HUES48 (cell line): Measurements from ENCODE around the gene KCNH6.

ENCODE experiments used
- H3K27ac ChIP-seq: one replicate; pipeline ENCODE4 v1.7.0; 2013; ENCODE audit warnings: low read depth, low read length, inconsistent platforms
- H3K27me3 ChIP-seq: 2 replicates; pipeline ENCODE4 v1.6.1; 2013; ENCODE audit warnings: mild to moderate bottlenecking, low read length; ENCODE audit not compliant: control insufficient read depth, insufficient read depth
- H3K36me3 ChIP-seq: 2 replicates; pipeline ENCODE4 v1.6.1; 2013; ENCODE audit warnings: low read length; ENCODE audit not compliant: control insufficient read depth, insufficient read depth
- H3K4me1 ChIP-seq: 2 replicates; pipeline ENCODE4 v1.6.1; 2013; ENCODE audit warnings: mild to moderate bottlenecking, low read length; ENCODE audit not compliant: control insufficient read depth, insufficient read depth
- H3K4me3 ChIP-seq: 2 replicates; pipeline ENCODE4 v1.5.1; 2013; ENCODE audit warnings: mild to moderate bottlenecking, low read depth, low read length
- H3K9ac ChIP-seq: 2 replicates; pipeline ENCODE4 v1.6.1; 2013; ENCODE audit warnings: mild to moderate bottlenecking, low read depth, low read length, moderate library complexity
- H3K9me3 ChIP-seq: 2 replicates; pipeline ENCODE4 v1.6.1; 2013; ENCODE audit warnings: low read length; ENCODE audit not compliant: control insufficient read depth, insufficient read depth

Gene KCNH6

DNA sequence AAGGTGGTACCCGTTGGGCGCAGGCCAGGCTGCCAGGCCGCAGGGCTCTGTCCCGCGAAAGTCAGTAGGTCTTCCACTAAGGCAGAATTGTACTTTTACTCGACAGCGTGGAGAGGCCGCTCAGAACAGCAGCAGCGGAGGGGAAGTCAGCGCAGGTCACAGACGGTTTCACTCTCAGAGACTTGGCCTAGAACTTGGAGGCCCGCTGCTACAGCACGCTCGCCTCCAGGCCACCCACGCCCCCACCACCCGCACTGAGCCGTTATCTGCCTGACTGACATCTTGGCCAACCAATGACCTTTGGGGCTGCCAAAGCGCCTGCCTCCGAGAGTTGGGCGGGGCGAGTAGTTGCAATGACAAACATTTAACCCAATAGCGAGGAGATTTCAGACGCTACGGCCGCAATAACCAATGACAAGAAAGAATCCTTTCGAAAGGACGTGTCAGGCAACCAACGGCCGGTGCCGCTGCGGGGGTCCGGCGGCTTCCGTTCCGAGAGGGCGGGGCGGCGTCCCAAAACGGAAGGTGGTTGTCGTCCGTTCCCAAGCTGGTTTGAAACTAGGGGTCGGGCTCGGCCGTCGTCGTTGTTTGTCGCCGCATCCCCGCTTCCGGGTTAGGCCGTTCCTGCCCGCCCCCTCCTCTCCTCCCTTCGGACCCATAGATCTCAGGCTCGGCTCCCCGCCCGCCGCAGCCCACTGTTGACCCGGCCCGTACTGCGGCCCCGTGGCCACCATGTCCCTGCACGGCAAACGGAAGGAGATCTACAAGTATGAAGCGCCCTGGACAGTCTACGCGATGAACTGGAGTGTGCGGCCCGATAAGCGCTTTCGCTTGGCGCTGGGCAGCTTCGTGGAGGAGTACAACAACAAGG, 27.0 kb downstream of the KCNH6 start, which contains the start of gene DCAF7:
Gene DCAF7, plus strand, starts transcription at position 532 of the 871 bp plus-strand sequence. Its CDS starts 201 bp downstream, at position 733.
- Histone ChIP-seq H3K9ac (peak within 1 kb of the TSS; percentile 65), H3K4me3 (peak within 1 kb of the TSS; percentile 90), H3K27me3 (no peaks in the 10 kb centered on the region), H3K27ac (peak within 1 kb of the TSS; percentile 96), H3K9me3 (no peaks in the 10 kb centered on the region), H3K4me1 (peaks cover 14% of the 10 kb centered on the region), H3K36me3 (no peaks in the 10 kb centered on the region)

DNA sequence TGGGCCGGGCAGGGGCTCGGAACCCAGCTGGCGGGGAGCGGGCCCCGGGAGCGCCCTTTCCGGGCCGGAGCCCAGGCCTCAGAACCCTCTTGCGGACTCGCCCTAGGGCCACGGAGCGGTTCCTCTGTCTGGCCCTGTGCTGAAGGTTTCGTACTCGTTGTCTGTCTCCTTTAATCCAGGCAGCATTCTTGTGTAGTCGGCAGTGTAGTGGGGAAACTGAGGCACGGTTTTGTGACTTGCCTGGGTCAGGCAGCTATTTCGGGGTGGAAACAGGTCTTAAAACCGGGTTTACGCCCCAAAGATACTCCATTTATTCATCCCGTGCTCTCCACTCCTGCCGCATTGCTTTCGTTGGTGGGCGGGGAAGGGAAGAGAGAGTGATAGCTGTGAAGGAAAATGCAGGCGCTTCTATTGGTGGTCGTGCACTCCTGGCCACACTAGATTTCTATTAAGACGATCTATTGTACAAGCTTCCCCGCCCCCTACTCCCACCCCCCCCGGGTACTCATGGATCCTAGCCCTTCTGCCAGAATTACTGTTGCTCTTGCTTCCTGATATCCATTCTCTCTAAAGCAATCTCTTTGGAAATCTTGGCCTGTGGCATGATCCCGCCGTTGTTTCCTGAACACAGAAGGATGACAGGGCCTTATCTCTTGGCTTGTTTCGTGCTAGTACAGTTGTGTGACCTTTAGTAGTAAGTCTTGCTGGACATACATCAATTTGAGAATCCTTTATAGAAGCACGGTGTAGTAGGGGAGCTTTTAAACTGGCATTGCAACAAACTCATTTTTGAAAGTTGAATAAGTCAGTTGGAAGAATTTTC, 27.9 kb downstream of the KCNH6 start:
- Histone ChIP-seq H3K27me3 (no peaks in the 10 kb centered on the region), H3K27ac (peak overlapping the region; percentile 96), H3K9me3 (no peaks in the 10 kb centered on the region), H3K4me1 (peaks cover 14% of the 10 kb centered on the region), H3K9ac (peak overlapping the region; percentile 65), H3K36me3 (no peaks in the 10 kb centered on the region; the same call in 1 of the 2 replicates), H3K4me3 (peak overlapping the region; percentile 82)

DNA sequence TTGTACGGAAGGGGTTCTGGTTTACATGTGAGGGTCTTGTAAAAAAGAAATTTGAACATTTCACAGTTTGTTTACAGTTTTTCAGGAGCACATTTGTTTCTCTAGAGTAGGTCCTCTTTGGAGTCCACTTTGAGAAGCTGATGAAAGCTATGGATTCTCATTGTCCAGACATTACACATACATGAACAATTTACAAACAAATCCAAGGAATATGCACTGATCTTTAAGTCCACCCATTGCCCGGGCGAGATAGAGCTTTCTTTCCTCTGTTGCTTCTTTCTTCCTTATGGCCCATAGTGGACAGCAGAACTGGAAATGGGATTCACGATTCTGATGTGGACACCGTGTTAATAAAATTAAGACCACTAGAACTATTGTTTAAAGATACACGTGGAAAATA, 29.1 kb downstream of the KCNH6 start:
- H3K36me3 ChIP-seq, result no peaks in the 10 kb centered on the region; the same call in 1 of the 2 replicates
- peak overlapping the region; percentile 46 for H3K4me3 ChIP-seq
- H3K9ac ChIP-seq, result no peak overlapping the region
- H3K27ac ChIP-seq, result no peak overlapping the region
- peaks cover 14% of the 10 kb centered on the region for H3K4me1 ChIP-seq
- H3K27me3 ChIP-seq, result no peaks in the 10 kb centered on the region
- H3K9me3 ChIP-seq, result no peaks in the 10 kb centered on the region

DNA sequence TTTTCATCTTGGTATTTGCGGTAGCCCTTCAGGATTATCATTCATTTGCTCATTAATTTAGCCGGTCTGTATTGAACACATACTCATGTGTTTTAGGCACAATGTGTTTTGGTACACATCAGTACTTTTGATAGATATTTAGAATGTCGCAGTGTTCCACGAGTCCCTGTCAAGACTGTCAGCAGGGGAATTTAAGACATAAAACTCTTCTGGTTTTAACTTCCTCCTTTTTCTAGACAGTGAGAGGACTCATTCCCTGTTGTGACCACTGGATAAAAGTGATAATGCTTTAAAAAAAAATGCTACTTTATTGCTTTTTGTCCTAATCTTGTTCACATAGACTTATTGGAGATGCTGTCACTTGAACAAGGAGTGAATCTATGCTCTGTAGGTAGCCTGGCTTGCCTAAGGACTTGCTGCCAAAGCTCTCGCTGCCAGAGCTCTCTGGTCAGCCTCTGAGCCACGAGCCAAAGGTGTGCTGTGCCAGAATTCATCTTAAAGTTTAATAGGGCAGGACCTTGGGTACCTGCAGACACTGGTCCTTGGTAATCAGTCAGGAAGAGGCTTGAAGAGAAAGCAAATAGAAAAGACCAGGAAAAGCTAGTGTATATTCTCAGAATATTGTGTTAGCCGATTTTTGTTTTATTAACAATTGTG, 32.5 kb downstream of the KCNH6 start:
- peaks cover 9% of the 10 kb centered on the region for H3K4me1 ChIP-seq
- no peaks in the 10 kb centered on the region for H3K9me3 ChIP-seq
- no peak overlapping the region for H3K9ac ChIP-seq
- no peak overlapping the region for H3K4me3 ChIP-seq
- no peaks in the 10 kb centered on the region for H3K27me3 ChIP-seq
- no peaks in the 10 kb centered on the region; the same call in 1 of the 2 replicates for H3K36me3 ChIP-seq
- H3K27ac ChIP-seq, result no peak overlapping the region

DNA sequence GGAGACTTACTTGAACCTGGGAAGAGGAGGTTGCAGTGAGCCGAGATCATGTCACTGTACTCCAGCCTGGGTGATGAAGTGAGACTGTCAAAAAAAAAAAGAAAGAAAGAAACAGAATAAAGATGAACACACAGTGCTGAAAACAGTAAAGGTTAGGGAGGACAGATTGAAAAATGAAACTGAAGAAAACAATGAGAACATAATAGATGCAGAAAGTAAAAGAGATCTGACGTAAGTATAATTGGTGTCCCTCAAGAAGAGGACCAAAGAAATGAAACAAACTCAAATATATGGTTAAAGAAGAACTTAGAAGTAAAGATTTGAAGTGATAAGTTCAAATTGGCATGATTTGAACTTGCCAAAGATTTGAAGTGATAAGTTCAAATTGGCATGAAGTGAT, 34.3 kb downstream of the KCNH6 start:
- H3K9ac ChIP-seq, result no peak overlapping the region
- H3K27ac ChIP-seq, result no peak overlapping the region
- no peaks in the 10 kb centered on the region; the same call in 1 of the 2 replicates for H3K36me3 ChIP-seq
- peaks cover 4% of the 10 kb centered on the region for H3K4me1 ChIP-seq
- H3K27me3 ChIP-seq, result no peaks in the 10 kb centered on the region
- H3K4me3 ChIP-seq, result no peak overlapping the region
- no peaks in the 10 kb centered on the region for H3K9me3 ChIP-seq

DNA sequence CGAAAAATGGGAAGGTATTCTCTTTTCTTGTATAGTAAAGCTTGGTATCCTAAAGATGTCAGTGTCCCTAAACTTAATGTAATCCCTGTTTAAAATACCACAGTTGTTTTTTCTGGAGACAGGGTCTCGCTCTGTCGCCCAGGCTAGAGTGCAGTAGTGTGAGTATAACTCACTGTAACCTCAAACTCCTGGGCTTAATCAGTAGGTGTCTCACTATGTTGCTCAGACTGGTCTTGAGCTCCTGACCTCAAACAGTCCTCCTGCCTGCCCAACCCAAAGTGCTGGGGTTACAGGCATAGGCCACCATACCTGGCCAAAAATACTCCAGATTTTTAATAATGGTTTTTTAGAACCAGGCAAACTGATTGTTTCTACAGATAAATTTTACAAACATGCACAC, 35.3 kb downstream of the KCNH6 start:
- no peaks in the 10 kb centered on the region for H3K4me1 ChIP-seq
- H3K36me3 ChIP-seq, result no peaks in the 10 kb centered on the region; the same call in 1 of the 2 replicates
- no peaks in the 10 kb centered on the region for H3K9me3 ChIP-seq
- H3K4me3 ChIP-seq, result no peak overlapping the region
- no peak overlapping the region for H3K27ac ChIP-seq
- H3K9ac ChIP-seq, result no peak overlapping the region
- H3K27me3 ChIP-seq, result no peaks in the 10 kb centered on the region

DNA sequence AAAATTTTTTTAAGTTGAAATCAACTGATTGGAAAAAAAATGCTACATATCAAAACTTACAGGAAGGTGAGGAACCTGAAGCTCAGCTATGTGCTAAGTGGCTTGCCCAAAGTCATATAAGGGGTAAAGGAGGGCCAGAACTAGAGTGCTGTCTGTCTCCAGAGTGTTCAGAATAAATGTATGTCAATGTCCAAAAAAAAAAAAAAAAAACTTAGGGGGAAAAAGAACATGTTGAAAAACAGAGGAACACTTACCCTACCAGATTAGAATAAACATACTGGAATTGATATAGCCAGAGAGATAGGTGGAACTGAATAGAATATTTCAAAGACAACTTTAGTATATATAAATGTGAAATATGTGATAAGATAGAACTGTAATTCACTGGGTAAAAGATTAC, 38.7 kb downstream of the KCNH6 start:
- H3K4me3 ChIP-seq, result no peak overlapping the region
- no peak overlapping the region for H3K27ac ChIP-seq
- no peaks in the 10 kb centered on the region for H3K36me3 ChIP-seq
- H3K9ac ChIP-seq, result no peak overlapping the region
- H3K4me1 ChIP-seq, result no peaks in the 10 kb centered on the region
- H3K27me3 ChIP-seq, result no peaks in the 10 kb centered on the region
- no peaks in the 10 kb centered on the region for H3K9me3 ChIP-seq

DNA sequence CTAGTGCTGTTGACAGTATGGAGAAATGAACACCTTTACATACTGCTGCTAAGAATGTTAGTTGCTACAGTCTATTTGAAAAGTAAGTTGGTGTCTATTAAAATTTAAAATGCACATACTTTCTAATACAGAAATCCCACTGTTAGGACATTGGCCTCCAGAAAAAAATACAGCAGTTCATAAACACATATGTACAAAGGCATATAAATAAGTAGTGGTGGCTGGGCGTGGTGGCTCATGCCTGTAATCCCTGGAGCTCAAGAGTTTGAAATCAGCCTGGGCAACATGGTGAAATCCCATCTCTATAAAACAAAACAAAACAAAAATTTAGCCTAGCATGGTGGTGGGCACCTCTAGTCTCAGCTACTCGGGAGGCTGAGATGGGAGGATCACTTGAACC, 40.2 kb downstream of the KCNH6 start:
- Histone ChIP-seq H3K9ac (no peak overlapping the region), H3K4me3 (no peak overlapping the region), H3K27me3 (no peaks in the 10 kb centered on the region), H3K9me3 (no peaks in the 10 kb centered on the region), H3K36me3 (no peaks in the 10 kb centered on the region), H3K27ac (no peak overlapping the region), H3K4me1 (no peaks in the 10 kb centered on the region)

DNA sequence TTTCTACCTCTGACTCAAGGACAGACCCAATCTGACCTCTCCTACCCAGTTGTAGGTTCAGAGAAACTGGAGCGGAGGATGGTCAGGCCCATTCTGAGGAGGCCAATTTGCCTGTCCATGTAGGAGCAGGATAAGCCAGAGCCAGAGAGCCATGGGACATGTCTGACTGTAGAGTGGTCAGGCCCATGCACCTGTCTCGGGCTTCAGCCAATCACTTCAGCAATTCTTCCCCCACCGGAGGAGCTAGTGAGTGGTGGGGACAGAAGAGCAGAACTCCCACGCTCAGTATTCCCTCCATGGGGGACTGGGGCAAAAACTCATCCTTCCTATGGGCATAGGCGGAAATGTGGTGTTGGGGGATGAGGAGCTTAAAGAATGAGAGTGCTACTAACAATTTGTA, 41.4 kb downstream of the KCNH6 start:
- Histone ChIP-seq H3K9ac (no peak overlapping the region), H3K4me1 (no peaks in the 10 kb centered on the region), H3K9me3 (no peaks in the 10 kb centered on the region), H3K27ac (no peak overlapping the region), H3K4me3 (no peak overlapping the region), H3K36me3 (no peaks in the 10 kb centered on the region), H3K27me3 (no peaks in the 10 kb centered on the region)

DNA sequence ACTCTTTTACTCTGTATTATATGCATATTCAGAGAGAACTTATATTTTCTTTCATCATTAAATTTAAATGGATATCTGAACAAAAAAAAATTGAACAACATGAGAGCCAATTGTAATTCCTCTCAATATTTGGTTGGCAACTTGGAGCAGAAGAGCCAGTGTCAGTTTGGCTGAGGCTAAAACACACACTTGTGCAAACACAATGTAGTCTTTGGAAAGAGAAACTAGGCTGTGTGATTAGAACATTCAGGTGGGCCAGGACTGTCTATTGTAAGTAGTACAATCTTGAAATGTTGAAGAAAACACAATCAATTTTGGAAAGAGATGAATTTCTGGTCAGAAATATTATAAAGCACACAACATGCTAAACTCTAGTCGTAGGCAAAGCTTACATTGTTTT, 44.1 kb downstream of the KCNH6 start:
- H3K9me3 ChIP-seq, result no peaks in the 10 kb centered on the region
- no peak overlapping the region for H3K9ac ChIP-seq
- no peaks in the 10 kb centered on the region for H3K27me3 ChIP-seq
- no peaks in the 10 kb centered on the region for H3K36me3 ChIP-seq
- H3K4me3 ChIP-seq, result no peak overlapping the region
- no peak overlapping the region for H3K27ac ChIP-seq
- no peaks in the 10 kb centered on the region for H3K4me1 ChIP-seq
